Ishikawa (cell line): Measurements from ENCODE around the gene KDM5B.

ENCODE experiments used
- FOXM1 ChIP-seq: IDR thresholded peaks from 2 replicates; pipeline ENCODE4 v1.6.1; 2012; ENCODE audit warnings: low read depth, borderline replicate concordance
- REST ChIP-seq: IDR thresholded peaks from 2 replicates; pipeline ENCODE4 v1.6.1; 2012; ENCODE audit warnings: low read depth, mild to moderate bottlenecking

- TF ChIP-seq REST (no peak), FOXM1 (no peak)
Measured at GRCh38 chr1:202844935-202845334, 36.7 kb upstream of the KDM5B start.
